Neural cell (in vitro differentiated cells): ENCODE measurements around the gene ZMIZ2. TPM values are rescaled to one million over a fixed set of nuclear protein-coding genes. Genes with fewer than 3 reads are reported as not detected.

Experiments used
- H2AFZ ChIP-seq: fragments of 200-600, 300-800 bp; sonication (generic), shearing (Covaris generic); 2 replicates; pipeline ENCODE4 v1.6.0; 2014; ENCODE audit warnings: low read depth, mild to moderate bottlenecking, antibody characterized with exemption, low read length, moderate library complexity
- H3F3A ChIP-seq: fragments of 200-600 bp; shearing (Covaris generic); 2 replicates; pipeline ENCODE4 v1.6.1; 2016; ENCODE audit warnings: mild to moderate bottlenecking, moderate library complexity, mixed read lengths, antibody characterized with exemption, low read length; ENCODE audit not compliant: insufficient read depth, poor library complexity, severe bottlenecking
- H3K27ac ChIP-seq: fragments of 200-600, 300-800 bp; sonication (generic), shearing (Covaris generic); 2 replicates; pipeline ENCODE4 v1.5.1; 2014; ENCODE audit warnings: mild to moderate bottlenecking, low read length, moderate library complexity
- H3K27me3 ChIP-seq: fragments of 300-800, 200-600 bp; sonication (generic), shearing (Covaris generic); 2 replicates; pipeline ENCODE4 v1.6.0; 2014; ENCODE audit warnings: mild to moderate bottlenecking, low read depth, low read length, moderate library complexity; ENCODE audit not compliant: insufficient read depth
- H3K36me3 ChIP-seq: fragments of 300-800, 200-600 bp; sonication (generic), shearing (Covaris generic); 2 replicates; pipeline ENCODE4 v1.5.1; 2014; ENCODE audit warnings: mild to moderate bottlenecking, antibody characterized with exemption, low read length, moderate library complexity; ENCODE audit not compliant: insufficient read depth
- H3K4me2 ChIP-seq: fragments of 300-800, 200-600 bp; sonication (generic), shearing (Covaris generic); 2 replicates; pipeline ENCODE4 v1.6.0; 2014; ENCODE audit warnings: mild to moderate bottlenecking, low read length
- H3K4me3 ChIP-seq: fragments of 300-800, 200-600 bp; sonication (generic), shearing (Covaris generic); 2 replicates; pipeline ENCODE4 v1.5.1; 2014; ENCODE audit warnings: mild to moderate bottlenecking, low read length, moderate library complexity
- H3K79me2 ChIP-seq: fragments of 200-600 bp; shearing (Covaris generic); replicated peaks from 2 replicates; pipeline ENCODE4 v1.6.0; 2014; ENCODE audit warnings: mild to moderate bottlenecking, low read length, moderate library complexity; ENCODE audit not compliant: insufficient read depth
- H3K9ac ChIP-seq: fragments of 300-800, 200-600 bp; sonication (generic), shearing (Covaris generic); 2 replicates; pipeline ENCODE4 v1.6.1; 2016; ENCODE audit warnings: mild to moderate bottlenecking, low read length, mixed read lengths
- H3K9me2 ChIP-seq: fragments of 200-600 bp; shearing (Covaris generic); 2 replicates; pipeline ENCODE4 v1.6.1; 2016; ENCODE audit warnings: mild to moderate bottlenecking, low read length, mixed read lengths; ENCODE audit not compliant: insufficient read depth
- H3K9me3 ChIP-seq: fragments of 200-600, 300-800 bp; sonication (generic), shearing (Covaris generic); 2 replicates; pipeline ENCODE4 v1.6.1; 2016; ENCODE audit warnings: mild to moderate bottlenecking, mixed run types, low read length, moderate library complexity, mixed read lengths
- H4K20me1 ChIP-seq: fragments of 200-600 bp; shearing (Covaris generic); 2 replicates; pipeline ENCODE4 v1.6.1; 2016; ENCODE audit warnings: mild to moderate bottlenecking, mixed run types; ENCODE audit not compliant: insufficient read depth
- CTCF ChIP-seq: fragments of 450-650 bp; IDR thresholded peaks from 2 replicates; pipeline ENCODE4 v1.5.1; 2014; ENCODE audit warnings: antibody characterized with exemption, mild to moderate bottlenecking, moderate library complexity; ENCODE audit not compliant: poor library complexity, severe bottlenecking
- EP300 ChIP-seq: fragments of 450-650 bp; conservative IDR thresholded peaks from 2 replicates; pipeline ENCODE4 v1.6.1; 2014; ENCODE audit warnings: antibody characterized with exemption, mild to moderate bottlenecking, moderate library complexity; ENCODE audit not compliant: poor library complexity, severe bottlenecking
- EZH2 ChIP-seq: fragments of 200-600, 300-800 bp; shearing (Covaris generic), sonication (generic); IDR thresholded peaks from 2 replicates; pipeline ENCODE4 v1.6.1; 2014; ENCODE audit warnings: antibody characterized with exemption, low read length, borderline replicate concordance, mild to moderate bottlenecking; ENCODE audit not compliant: insufficient read depth, poor library complexity, severe bottlenecking
- MXI1 ChIP-seq: fragments of 450-650 bp; conservative IDR thresholded peaks from 2 replicates; pipeline ENCODE4 v1.6.1; 2014; ENCODE audit warnings: antibody characterized with exemption, mild to moderate bottlenecking; ENCODE audit not compliant: poor library complexity, severe bottlenecking
- POLR2AphosphoS5 ChIP-seq: IDR thresholded peaks from 2 replicates; pipeline ENCODE4 v1.6.1; 2012
- RAD21 ChIP-seq: fragments of 450-650 bp; conservative IDR thresholded peaks from 2 replicates; pipeline ENCODE4 v1.6.1; 2014; ENCODE audit warnings: antibody characterized with exemption, mild to moderate bottlenecking, moderate library complexity
- REST ChIP-seq: IDR thresholded peaks from 2 replicates; pipeline ENCODE4 v1.6.1; 2012; ENCODE audit warnings: borderline replicate concordance
- SMC3 ChIP-seq: fragments of 450-650 bp; conservative IDR thresholded peaks from 2 replicates; pipeline ENCODE4 v1.6.1; 2014; ENCODE audit warnings: antibody characterized with exemption, mild to moderate bottlenecking, moderate library complexity; ENCODE audit not compliant: poor library complexity
- TAF1 ChIP-seq: IDR thresholded peaks from 2 replicates; pipeline ENCODE4 v1.6.1; 2012; ENCODE audit warnings: low read depth
- polyA plus RNA-seq: library from polyadenylated mRNA; depleted of rRNA; stranded (reverse); fragments of >200 nt; gene quantifications from 2 replicates; pipeline ENCODE4 v1.2.3, GENCODE V29; 2014

The ZMIZ2 gene
- polyA plus RNA-seq, 1 donor from 2014 or later: 18.3 TPM

- Histone ChIP-seq H3K9me3 (no peaks in the 10 kb centered on the region), H3F3A (no peaks in the 10 kb centered on the region), H3K4me2 (no peak overlapping the region), H4K20me1 (no peaks in the 10 kb centered on the region), H2AFZ (no peak overlapping the region), H3K4me3 (no peak overlapping the region), H3K27ac (no peak overlapping the region), H3K36me3 (no peaks in the 10 kb centered on the region), H3K79me2 (no peaks in the 10 kb centered on the region), H3K9me2 (no peaks in the 10 kb centered on the region), H3K9ac (no peak overlapping the region), H3K27me3 (no peaks in the 10 kb centered on the region)
- no peak for TF ChIP-seq EZH2
- no peak for TF ChIP-seq EP300
- TF ChIP-seq SMC3: no peak
- no peak for TF ChIP-seq CTCF
- no peak for TF ChIP-seq MXI1
- no peak for TF ChIP-seq POLR2AphosphoS5
- TF ChIP-seq REST: no peak
- no peak for TF ChIP-seq TAF1
- TF ChIP-seq RAD21: no peak
Measured at GRCh38 chr7:44811571-44811970, 62.9 kb downstream of the ZMIZ2 start.

GRCh38 chr7:44814919-44815318 is 66.3 kb downstream of the ZMIZ2 start:
- no peaks in the 10 kb centered on the region for H3F3A ChIP-seq
- H3K9ac ChIP-seq: no peak overlapping the region
- H3K4me3 ChIP-seq: no peak overlapping the region
- H3K36me3 ChIP-seq: no peaks in the 10 kb centered on the region
- H3K27ac ChIP-seq: no peak overlapping the region
- TF ChIP-seq POLR2AphosphoS5 (no peak), MXI1 (no peak), SMC3 (no peak), CTCF (no peak)
- no peaks in the 10 kb centered on the region for H4K20me1 ChIP-seq
- H3K4me2 ChIP-seq: no peak overlapping the region
- no peaks in the 10 kb centered on the region for H3K9me3 ChIP-seq
- no peaks in the 10 kb centered on the region for H3K27me3 ChIP-seq
- no peaks in the 10 kb centered on the region for H3K79me2 ChIP-seq
- no peaks in the 10 kb centered on the region for H3K9me2 ChIP-seq
- no peak overlapping the region for H2AFZ ChIP-seq
